HG02884 (cell line): ENCODE data around the gene SRF.

ENCODE experiments used
- ATAC-seq: cut with Tn5 transposase; IDR thresholded peaks from one replicate; pipeline ENCODE4 v1.9.1; 2021; ENCODE audit warnings: mild to moderate bottlenecking, moderate library complexity; ENCODE audit not compliant: unreplicated experiment

The SRF gene

GRCh38 chr6:43146709-43147688 is 24.1 kb upstream of the SRF start:
- no peak for ATAC-seq

DNA sequence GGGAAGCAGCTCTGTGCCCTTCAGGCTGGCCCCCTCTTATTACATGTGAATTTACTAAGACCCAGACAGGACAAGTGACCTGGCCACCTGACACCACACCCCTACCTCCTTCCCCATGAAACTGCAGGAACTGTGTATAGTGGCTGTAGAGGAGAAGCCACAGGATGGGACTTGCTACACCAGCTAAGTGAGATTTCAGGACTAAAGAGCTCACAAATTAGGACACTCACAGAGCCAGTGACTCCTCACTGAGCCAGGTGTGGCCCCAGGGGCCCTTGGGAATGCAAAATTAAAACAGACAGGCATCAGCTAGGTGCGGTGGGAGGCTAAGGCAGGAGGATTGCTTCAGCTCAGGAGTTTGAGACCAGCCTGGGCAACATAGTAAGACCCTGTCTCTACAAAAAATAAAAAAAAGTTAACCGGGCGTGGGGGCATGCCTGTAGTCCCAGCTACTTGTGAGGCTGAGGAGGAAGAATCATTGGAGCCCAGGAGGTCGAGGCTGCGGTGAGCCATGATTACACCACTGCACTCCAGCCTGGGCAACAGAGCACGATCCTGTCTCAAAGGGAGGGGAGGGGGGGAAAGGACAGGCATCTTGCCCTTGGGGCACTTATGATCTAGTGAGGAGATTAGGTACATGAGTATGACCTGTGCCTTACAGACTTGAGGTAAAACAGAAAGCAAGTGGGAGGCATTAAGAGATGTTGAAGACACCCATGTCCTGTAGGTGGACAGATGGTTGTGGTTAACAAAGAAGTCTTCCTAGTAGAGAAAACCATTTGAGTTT is 23.2 kb upstream of the SRF start:
- ATAC-seq, result no peak

DNA sequence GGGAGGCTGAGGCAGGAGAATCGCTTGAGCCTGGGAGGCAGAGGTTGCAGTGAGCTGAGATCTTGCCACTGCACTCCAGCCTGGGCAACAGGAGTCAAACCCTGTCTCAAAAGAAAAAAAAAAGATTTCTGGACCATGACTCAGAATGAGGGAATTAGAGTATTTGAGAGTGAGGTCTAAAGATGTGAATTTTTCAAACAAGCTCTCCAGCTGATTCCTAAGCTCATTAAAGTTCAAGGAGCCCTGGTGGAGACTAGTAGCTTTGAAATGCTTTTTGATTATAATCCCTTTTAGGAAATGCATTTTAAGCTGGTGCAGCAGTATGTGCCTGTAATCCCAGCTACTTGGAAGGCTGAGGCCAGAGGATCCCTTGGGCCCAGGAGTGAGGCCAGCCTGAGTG is 21.8 kb upstream of the SRF start:
- ATAC-seq, result no peak

GRCh38 chr6:43150051-43150751 is 20.9 kb upstream of the SRF start:
- ATAC-seq, result no peak

DNA sequence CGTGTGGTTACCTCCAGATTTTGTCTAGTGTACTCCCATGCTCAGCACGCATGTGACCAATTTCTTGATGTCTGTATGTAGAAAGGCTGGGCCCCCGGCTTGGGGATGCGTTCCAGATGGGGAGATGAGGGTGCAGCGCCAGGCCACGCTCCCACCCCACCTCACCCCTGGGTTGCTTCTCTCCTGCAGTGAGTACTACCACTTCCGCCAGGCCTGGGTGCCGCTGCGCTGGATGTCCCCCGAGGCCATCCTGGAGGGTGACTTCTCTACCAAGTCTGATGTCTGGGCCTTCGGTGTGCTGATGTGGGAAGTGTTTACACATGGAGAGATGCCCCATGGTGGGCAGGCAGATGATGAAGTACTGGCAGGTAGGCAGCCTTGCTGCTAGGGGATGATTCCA is 11.5 kb upstream of the SRF start:
- ATAC-seq, result no peak

GRCh38 chr6:43163899-43164298 is 7.2 kb upstream of the SRF start:
- ATAC-seq, result no peak

GRCh38 chr6:43170417-43170930 is 595 bp upstream of the SRF start:
- ATAC-seq, result no peak

GRCh38 chr6:43171707-43172103 is 636 bp downstream of the SRF start:
- no peak for ATAC-seq

DNA sequence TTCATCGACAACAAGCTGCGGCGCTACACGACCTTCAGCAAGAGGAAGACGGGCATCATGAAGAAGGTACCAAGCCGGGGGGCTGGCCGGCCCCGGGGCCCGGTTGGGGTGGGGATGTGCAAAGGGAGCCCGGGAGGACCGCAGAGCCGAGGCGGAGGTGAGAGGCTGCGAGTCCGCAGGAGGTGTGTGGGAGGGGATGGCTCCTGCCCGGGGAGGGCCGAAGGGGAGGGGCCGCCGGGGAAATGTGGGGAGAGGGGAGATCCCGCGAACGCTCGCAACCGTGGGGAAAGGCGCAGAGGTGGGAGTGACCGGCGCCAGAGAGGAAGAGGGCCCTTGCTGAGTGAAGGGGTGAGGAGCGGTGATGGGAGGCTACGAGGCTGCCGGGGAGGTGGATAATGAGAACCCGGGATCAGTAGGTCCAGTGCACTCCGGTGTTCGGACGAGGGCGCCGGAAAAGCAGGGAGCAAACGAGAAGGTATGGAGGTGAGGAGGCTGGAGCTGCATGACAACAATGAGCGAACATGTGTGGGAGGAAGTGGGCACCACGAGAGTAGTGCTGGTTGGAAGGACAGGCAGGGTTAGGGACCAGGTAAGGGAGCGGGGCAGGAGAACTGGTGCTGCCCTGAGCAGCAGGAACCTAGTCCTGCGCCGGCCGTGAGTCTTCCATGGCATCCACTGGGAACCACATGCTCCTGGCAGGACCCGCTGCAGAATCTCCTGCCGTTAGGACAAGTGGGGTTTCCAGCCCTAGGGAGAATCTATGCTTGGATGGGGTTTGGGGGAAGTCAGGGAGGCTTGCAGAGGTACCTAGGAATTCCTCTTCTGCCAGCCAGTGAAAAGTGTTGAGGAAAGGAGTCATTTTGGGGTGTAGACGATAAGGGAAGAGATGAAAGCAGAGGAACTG is 1.3 kb downstream of the SRF start:
- ATAC-seq, result no peak

DNA sequence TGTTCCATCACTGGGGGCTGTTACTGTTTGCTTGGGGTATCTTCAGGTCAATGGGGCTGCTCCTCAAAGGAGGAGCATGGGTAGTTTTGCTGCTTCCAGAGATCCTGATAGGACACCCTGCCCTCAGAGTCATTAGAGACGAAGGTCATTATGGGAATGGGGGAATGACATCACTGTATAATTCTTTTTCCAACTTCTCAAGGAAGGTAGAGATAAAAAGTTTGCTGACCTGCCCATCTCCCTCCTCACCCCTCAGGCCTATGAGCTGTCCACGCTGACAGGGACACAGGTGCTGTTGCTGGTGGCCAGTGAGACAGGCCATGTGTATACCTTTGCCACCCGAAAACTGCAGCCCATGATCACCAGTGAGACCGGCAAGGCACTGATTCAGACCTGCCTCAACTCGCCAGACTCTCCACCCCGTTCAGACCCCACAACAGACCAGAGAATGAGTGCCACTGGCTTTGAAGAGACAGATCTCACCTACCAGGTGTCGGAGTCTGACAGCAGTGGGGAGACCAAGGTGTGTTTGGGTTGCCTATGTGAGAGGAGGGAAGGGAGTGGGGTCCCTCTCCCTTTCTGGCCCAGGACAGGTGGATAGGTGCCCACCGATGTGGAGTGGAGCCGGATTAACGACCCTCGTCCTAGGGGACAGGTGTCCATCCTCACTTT is 2.7 kb downstream of the SRF start:
- ATAC-seq, result no peak

DNA sequence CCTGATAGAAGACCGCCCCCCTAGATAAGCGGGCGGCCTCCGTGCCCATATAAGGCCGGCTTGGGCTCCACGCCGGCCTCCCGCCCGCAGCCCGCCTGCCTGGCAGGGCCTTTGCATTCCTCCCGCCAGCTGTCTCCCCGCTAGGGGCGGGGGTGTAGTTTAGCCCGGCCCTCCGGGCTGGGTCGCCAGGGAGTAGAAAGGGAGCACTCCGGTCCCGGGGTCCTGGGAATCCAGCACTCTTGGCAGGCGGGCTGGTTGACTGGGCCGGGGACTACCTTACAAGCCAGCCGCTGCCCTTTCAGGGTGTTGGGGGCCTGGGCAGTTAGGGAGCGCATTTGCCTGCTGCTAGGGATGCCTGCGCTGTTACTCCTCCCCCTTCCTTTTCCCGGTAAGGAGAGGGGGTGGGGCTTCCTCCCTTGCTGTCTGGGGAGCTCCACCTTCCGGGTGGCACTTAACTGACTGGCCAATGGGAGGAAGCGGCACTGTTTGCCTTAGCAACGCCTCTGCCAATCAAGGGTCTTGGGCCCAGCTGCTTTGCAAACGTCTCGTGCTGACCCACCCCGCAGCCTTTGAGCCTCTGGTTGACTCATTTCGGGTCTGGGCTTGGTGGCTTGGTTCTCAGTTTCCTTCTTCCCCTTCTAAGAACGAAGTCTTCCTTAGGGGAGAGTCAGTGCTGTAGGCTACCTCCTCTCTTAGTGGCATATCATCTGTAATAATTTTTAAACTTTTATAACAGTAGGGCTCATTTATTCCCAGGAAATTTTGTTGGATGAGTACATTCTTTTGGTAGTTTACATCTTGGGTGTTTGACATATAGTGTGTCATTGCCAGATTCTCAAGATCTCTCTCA is 3.4 kb downstream of the SRF start:
- peak; percentile 62 for ATAC-seq

DNA sequence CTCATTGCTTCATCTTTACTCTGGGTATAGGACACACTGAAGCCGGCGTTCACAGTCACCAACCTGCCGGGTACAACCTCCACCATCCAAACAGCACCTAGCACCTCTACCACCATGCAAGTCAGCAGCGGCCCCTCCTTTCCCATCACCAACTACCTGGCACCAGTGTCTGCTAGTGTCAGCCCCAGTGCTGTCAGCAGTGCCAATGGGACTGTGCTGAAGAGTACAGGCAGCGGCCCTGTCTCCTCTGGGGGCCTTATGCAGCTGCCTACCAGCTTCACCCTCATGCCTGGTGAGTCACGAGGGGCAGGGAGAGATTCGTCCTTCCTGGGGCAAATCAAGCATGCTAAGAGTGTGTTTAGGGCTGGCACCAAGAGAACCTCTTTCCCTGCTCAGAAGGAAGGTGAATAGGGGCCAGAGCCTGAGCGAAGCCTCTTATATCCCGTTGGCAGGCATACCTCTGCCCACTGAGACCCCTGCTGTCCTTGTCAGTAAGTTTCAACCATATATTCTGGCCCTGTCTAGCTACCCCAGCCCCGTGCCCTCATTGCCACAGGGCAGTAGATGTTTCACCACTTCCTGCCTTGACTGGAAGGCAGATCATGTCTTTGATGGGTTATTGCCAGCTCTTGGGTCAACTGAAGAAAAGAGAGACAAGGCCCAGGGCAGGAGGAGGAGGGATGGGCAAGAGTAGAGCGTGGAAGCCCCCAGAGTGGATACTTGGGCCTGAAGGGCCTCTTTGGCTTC is 4.8 kb downstream of the SRF start:
- no peak for ATAC-seq

GRCh38 chr6:43176423-43176786 is 5.3 kb downstream of the SRF start:
- no peak for ATAC-seq

DNA sequence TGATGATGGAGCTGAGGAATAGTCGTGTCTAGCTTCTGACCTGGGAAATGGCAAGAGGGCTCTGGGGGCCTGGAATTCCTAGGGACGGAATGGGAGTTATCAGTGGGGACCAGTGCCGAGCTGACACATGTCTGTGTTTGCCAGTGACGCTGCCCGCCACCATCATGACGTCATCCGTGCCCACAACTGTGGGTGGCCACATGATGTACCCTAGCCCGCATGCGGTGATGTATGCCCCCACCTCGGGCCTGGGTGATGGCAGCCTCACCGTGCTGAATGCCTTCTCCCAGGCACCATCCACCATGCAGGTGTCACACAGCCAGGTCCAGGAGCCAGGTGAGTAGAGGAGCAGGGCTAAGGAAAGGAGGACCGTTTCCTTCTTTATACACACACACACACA is 7.1 kb downstream of the SRF start:
- ATAC-seq, result no peak

- ATAC-seq, result no peak
Measured at GRCh38 chr6:43178951-43179830, 8.1 kb downstream of the SRF start.

DNA sequence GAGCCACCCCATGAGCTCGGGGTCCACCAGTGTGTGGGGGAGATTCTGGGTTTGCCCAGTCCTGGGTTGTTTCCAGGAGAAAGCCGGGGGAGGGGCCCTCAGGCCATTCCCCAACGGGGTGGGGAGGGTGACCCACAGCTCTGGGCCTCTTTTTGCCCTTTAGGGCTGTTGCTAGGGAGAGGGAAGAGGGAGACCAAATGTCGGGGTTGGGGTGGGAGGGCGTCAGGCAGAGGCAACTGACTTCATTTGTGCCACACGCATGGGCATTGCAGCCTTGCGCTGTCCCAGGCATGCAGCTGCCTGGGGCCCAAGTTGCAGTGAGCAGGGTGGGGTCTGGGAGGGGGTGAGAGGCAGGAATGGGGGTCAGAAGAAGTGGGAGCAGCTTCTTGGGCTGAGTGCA is 9.0 kb downstream of the SRF start:
- ATAC-seq, result no peak

DNA sequence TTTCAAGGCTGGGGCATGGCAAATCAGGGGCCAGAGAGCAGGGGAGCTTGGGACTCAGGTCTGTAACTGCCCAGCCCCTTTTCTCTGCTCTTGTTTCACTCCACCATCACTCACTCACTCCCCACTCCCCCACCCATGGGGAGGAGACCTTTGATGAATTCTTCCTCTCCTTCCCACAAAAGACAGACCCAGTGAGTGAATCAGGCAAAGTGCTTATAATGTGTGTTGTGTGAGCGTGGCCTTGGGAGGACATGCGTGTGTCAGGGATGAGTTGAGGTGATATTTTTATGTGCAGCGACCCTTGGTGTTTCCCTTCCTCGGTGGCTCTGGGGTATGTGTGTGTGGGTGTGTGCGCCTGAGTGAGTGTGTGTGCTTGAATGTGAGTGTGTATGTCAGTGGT is 9.9 kb downstream of the SRF start:
- ATAC-seq, result no peak
